ENCODE results near the gene NTPCR. TPM values are rescaled to one million over a fixed set of nuclear protein-coding genes. Genes with fewer than 3 reads are reported as not detected.

The NTPCR gene
- total RNA-seq, 1 experiment from 2014 or later, result 47.6 TPM

Other genes with a start within 250 kb of the NTPCR start
- gene MAP10, start 145.2 kb upstream of the NTPCR start, total RNA-seq (2014; rRNA removed; shearing (Covaris generic); ENCODE audit: low replicate concordance), result 1.9 and 3.2 TPM in 2 replicates